B cell (primary cell): Measurements from ENCODE around the gene SFT2D2.

Experiments
- EZH2 ChIP-seq: IDR thresholded peaks from 2 replicates; pipeline ENCODE4 v1.6.1; 2012; ENCODE audit warnings: borderline replicate concordance, low read depth, mild to moderate bottlenecking, moderate library complexity, low read length; ENCODE audit not compliant: insufficient read depth, poor library complexity, severe bottlenecking
- TF ChIP-seq, protein P1 (sequence below): fragments of 200-600 bp; IDR thresholded peaks from one replicate; pipeline ENCODE4 v1.8.0; 2022; ENCODE audit warnings: antibody characterized with exemption, mild to moderate bottlenecking

DNA sequence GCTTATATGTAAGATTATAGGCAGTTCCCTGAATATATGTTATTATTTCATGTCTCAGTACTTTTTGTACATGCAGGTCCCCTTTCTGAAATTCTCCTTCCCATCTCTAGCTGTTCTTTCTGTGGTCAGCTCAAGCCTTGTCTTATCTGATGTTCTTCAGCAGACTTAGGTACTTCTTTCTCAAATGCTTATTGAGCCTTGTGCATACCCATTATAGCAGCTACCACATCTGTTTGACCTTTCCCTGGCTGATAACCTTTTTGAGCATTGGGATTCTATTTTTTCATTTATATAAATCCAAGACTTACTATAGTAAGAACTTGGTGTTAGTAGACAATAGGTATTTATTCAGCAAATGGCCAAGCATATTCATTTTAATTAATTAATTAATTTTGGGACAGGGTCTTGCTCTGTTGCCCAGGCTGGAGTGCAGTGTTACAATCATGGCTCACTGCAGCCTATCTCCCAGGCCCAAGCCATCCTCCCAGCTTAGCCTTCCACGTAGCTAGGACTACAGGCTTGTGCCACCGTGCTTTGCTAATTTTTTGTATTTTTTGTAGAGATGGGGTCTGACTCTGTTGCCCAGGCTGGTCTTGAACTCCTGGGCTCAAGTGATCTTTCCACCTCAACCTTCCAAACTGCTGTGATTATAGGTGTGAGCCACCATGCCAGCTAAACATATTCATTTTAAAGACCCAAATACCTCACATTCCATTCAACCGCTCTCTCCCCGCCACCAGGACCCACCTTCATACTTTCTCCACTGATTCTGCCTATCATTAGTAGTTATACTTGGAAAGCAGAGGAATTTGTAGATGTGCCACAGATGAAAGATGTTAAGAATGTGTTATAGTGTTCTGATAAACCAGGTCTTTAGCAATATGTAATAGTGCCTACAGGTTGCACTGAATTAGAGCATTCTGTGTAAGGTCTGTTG lies 30.3 kb upstream of the SFT2D2 start:
- no peak for TF ChIP-seq EZH2
- TF ChIP-seq, protein P1, sequence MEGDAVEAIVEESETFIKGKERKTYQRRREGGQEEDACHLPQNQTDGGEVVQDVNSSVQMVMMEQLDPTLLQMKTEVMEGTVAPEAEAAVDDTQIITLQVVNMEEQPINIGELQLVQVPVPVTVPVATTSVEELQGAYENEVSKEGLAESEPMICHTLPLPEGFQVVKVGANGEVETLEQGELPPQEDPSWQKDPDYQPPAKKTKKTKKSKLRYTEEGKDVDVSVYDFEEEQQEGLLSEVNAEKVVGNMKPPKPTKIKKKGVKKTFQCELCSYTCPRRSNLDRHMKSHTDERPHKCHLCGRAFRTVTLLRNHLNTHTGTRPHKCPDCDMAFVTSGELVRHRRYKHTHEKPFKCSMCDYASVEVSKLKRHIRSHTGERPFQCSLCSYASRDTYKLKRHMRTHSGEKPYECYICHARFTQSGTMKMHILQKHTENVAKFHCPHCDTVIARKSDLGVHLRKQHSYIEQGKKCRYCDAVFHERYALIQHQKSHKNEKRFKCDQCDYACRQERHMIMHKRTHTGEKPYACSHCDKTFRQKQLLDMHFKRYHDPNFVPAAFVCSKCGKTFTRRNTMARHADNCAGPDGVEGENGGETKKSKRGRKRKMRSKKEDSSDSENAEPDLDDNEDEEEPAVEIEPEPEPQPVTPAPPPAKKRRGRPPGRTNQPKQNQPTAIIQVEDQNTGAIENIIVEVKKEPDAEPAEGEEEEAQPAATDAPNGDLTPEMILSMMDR = no peak
